D341Med (cell line): Measurements from ENCODE around the gene TP53TG3.
"Not testable (repeated sequence)": the region's sequence is repeated elsewhere in the genome, so short reads cannot be mapped to it uniquely, and the experiment has no call there.

Source experiments
- DNase-seq: peaks from one replicate; pipeline ENCODE4 v3.0.0; 2012; ENCODE audit warnings: low spot score

Gene TP53TG3, protein sequence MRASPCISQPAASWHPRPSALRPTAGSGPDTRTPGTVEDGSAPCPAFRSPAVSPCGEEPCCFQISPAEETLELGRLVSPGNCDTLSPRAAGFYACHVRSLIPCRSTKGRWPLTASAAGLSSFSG

DNA sequence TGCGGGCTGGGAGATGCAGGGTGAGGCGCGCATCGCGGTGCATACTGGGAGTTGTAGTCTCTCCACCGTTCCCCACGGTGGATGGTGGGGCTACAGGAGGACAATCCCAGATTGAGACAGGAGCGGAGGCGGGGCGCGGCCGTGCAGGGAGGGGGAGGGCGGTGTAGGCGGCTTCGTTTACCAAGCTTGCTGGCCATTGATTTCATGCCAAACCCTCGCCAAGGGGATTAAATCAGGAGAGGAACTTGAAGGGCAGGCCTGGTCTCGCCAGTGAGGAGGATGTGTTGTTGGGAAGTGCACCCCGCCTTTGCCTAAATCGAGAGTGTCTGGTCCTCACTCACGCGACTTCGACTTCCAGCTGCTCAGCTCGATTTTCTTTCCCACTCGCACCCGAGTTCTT is at the start of gene TP53TG3:
TSS of gene TP53TG3 (minus strand) at position 101 of the 400 bp plus-strand sequence. CDS start at position 33, 68 bp downstream.
- not testable (repeated sequence) for DNase-seq

DNA sequence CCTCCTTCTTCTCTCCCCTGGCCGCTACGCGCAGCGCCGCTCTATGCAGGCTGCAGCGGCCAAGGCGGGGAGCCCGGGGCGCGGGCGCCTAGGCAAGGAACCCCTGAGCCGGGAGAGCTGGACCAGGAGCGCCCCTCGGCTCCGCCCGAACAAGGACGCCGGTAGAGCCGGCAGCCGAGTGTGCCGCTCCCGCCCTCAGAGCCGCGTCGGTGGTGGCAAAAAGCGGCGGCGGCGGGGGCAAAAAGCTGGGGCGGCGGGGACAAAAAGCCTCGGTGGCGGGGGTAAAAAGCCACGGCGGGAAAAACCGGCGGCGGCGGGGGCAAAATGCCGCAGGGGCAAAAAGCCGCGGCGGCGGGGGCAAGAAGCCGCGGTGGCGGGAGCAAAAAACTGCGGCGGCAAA is 25.1 kb downstream of the TP53TG3 start:
- not testable (repeated sequence) for DNase-seq

GRCh38 chr16:32647562-32647961 is 28.4 kb downstream of the TP53TG3 start:
- not testable (repeated sequence) for DNase-seq

DNA sequence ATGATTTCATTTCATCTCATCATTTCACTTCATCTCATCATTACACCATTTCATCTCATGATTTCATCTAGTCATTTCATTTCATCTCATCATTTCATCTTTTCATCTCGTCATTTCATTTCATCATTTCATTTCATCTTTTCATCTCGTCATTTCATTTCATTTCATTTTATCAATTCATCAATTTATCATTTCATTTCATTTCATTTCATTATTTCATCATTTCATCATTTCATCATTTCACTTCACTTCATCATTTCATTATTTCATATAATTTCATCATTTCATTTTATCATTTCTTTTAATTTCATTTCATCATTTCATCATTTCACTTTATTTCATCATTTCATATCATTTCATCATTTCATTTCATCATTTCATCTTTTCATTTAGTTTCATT is 29.2 kb downstream of the TP53TG3 start:
- DNase-seq, result not testable (repeated sequence)

DNA sequence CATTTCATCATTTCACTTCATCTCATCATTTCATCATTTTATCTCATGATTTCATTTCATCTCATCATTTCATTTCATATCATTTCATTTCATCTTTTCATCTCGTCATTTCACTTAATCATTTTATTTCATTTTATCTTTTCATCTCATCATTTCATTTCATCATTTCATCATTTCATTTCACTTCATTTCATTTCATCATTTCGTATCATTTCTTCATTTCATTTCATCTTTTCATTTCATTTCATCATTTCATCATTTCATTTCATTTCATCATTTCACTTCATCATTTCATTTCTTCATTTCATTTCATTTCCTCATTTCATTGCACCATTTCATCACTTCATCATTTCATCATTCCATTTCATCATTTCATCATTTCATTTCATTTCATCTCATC is 29.8 kb downstream of the TP53TG3 start:
- not testable (repeated sequence) for DNase-seq

DNA sequence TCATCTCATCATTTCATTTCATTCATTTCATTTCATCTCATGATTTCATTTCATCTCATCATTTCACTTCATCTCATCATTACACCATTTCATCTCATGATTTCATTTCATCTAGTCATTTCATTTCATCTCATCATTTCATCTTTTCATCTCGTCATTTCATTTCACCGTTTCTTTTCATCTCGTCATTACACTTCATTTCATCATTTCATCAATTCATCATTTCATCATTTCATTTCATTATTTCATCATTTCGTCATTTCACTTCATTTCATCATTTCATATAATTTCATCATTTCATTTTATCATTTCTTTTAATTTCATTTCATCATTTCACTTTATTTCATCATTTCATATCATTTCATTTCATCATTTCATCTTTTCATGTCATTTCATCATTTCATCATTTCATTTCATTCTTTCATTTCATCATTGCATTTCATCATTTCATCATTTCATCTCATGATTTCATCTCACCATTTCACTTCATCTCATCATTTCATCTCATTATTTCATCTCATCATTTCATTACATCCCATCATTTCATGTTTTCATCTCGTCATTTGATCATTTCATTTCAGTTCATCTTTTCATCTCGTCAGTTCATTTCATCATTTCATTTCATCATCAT is 30.6 kb downstream of the TP53TG3 start:
- not testable (repeated sequence) for DNase-seq

DNA sequence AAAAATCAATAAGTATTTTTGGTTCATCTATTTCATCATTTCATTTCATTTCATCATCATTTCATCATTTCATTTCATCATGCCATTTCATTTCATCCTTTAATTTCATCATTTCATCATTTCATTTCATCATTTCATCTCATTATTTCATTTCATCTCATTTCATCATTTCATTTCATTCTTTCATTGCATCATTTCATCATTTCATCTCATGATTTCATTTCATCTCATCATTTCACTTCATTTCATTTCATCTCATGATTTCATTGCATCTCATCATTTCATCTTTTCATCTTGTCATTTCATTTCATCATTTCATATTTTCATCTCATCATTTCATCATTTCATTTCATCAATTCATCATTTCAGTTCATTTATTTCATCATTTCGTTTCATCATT is 31.2 kb downstream of the TP53TG3 start:
- not testable (repeated sequence) for DNase-seq

DNA sequence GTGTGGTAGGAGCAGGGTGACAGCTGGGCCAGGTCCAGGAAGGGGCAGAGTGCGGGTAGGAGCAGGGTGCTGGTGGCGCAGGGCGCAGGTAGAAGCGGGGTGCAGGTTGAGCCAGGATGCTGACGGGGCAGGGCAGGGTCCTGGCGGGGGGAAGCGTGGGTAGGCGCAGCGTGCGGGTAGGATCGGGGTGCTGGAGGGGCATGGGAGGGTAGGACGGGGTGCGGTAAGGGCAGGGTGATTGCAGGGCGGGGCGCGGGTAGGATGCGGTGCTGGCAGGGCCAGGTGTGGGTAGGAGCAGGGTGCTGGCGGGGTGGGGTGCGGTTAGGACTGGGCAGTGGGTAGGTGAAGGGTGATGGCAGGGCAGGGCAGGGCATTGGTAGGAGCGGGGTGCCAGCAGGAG is 38.4 kb downstream of the TP53TG3 start:
- not testable (repeated sequence) for DNase-seq

DNA sequence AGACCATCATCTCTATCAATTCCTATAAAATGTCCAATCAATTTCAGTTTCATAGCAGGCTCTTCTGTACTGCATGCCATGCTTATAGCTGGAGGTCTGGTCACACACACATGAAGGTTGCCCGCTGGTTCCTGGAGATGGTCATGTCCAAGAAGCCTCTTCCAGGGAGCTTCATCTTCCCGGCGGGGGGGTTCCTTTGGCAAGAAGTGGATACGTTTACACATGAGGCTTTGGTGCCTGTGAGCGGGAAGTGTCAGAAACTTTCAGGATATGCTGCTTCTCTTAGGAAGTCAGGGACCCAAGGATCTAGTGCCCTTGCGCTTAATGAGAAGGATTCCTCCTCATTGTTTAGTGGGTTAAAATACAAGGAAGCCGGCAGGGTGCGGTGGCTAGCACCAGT is 43.9 kb downstream of the TP53TG3 start:
- DNase-seq, result not testable (repeated sequence)
